Testis (tissue), 2 donors: ENCODE results near the gene BCOR.

Experiments
- POLR2A ChIP-seq: fragments of 450-650 bp; IDR thresholded peaks from one replicate; pipeline ENCODE4 v1.6.1; 2017; ENCODE audit warnings: antibody characterized with exemption, mild to moderate bottlenecking, moderate library complexity
- TF ChIP-seq, protein P1 (sequence below), 3 experiments: fragments of 450-650 bp in 2 of 3; fragments of 200-600 bp in 1 of 3; sonication (generic) in 1 of 3; IDR thresholded peaks; one replicate each; pipeline ENCODE4 v1.5.1; 2016 to 2019; ENCODE audit warnings: antibody characterized with exemption in 3 of 3, mild to moderate bottlenecking in 2 of 3, moderate library complexity in 1 of 3

DNA sequence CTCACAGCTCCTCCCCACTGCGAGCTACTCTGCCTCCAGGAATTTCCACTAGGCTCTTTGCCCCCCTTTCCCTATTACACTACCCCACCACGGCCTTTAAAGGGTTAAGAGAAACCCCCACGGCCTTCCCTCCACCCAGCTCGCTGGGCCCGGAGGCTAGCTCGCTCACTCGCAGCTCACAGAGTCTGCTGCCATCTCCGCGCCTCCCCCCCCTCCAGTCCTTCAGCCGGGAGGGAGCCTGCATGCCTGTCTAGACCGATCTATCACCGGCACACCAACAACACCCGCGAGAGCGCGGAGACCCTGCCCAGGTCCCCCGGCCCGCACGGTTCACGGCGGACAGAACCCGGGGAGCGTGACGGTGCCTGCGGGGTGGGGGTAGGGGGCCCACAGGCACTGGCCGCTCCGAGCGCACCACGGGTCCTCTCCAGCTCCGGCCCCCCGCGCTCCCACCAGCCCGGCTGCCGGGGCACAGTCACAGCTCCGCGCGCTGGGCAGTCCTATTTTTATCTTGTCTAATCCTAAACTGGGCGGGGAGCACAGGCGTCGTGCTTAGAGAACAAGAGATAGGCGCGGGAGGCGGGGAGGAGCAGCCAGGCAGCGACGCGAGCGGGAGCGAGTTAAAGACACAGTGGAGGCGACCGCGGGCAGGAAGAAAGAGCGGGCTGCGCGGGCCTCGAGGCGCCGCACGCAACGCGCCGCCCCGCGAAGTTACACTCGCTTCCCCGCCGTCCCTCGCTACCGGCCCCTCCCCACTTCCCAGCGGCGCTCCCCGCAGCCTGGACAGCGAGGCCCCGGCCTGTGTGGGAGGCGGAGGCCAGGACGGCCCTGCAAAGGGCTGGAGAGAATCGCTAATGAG, 3.5 kb downstream of the BCOR start:
- TF ChIP-seq, protein P1, sequence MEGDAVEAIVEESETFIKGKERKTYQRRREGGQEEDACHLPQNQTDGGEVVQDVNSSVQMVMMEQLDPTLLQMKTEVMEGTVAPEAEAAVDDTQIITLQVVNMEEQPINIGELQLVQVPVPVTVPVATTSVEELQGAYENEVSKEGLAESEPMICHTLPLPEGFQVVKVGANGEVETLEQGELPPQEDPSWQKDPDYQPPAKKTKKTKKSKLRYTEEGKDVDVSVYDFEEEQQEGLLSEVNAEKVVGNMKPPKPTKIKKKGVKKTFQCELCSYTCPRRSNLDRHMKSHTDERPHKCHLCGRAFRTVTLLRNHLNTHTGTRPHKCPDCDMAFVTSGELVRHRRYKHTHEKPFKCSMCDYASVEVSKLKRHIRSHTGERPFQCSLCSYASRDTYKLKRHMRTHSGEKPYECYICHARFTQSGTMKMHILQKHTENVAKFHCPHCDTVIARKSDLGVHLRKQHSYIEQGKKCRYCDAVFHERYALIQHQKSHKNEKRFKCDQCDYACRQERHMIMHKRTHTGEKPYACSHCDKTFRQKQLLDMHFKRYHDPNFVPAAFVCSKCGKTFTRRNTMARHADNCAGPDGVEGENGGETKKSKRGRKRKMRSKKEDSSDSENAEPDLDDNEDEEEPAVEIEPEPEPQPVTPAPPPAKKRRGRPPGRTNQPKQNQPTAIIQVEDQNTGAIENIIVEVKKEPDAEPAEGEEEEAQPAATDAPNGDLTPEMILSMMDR (IDR thresholded peaks at IDR 0.05), result no peak
- TF ChIP-seq POLR2A, result no peak
